Measurements from ENCODE around the gene ZNF343. TPM values are rescaled to one million over a fixed set of nuclear protein-coding genes. Genes with fewer than 3 reads are reported as not detected.

Gene ZNF343
- total RNA-seq, 1 experiment from 2014 or later: 12.0 TPM

GRCh38 chr20:2468581-2469407, 39.9 kb downstream of the ZNF343 start:
- RAD21 ChIA-PET (ENCODE audit: low non-redundant PET in 1 of 2, low total read pairs in 2 of 2, uncharacterized antibody in 2 of 2, unreplicated experiment in 2 of 2): no interaction called here
- CTCF ChIA-PET: interaction anchor here (2.0 kb wide), 1 partner anchor 12 kb away, joined by 4 read pairs; no protein-coding TSS in a partner anchor
- POLR2A ChIA-PET: interaction anchor here (1.3 kb wide), 1 partner anchor 13 kb away, joined by 4 read pairs; no protein-coding TSS in a partner anchor
- Histone ChIP-seq H3K9me2 (ENCODE audit: insufficient read depth) (no peaks in the 10 kb centered on the region), H3K36me3 (ENCODE audit: control insufficient read depth in 1 of 2, insufficient read depth in 2 of 2, low read length in 2 of 2) (peaks cover 47 to 58% of the 10 kb centered on the region in 2 experiments), H3K79me2 (ENCODE audit: insufficient read depth, low read length) (peaks cover 68% of the 10 kb centered on the region), H3K27me3 (ENCODE audit: insufficient read depth, low read length) (no peaks in the 10 kb centered on the region), H3K27ac (ENCODE audit: low read depth, low read length) (no peak overlapping the region), H3K9me3 (ENCODE audit: control insufficient read depth in 1 of 2, insufficient read depth in 1 of 2, low read depth in 1 of 2, low read length in 2 of 2) (no peaks in the 10 kb centered on the region), H3K4me2 (ENCODE audit: low read length) (peak overlapping the region; percentile 86), H3K9ac (ENCODE audit: low read length) (peak overlapping the region; percentile 100), H3K4me1 (ENCODE audit: control insufficient read depth in 1 of 2, insufficient read depth in 2 of 2, low read length in 2 of 2) (peaks cover 7 to 19% of the 10 kb centered on the region in 2 experiments; a peak in 3 of 4 replicates), H4K20me1 (ENCODE audit: insufficient read depth) (peaks cover 42% of the 10 kb centered on the region; the same call in 1 of the 2 replicates), H2AFZ (ENCODE audit: low read depth, low read length, poor library complexity, severe bottlenecking) (no peak overlapping the region), H3K4me3 (replicated peaks in 1 of 2; ENCODE audit: low read depth in 1 of 2, low read length in 2 of 2) (peak overlapping the region; percentile 64 to 98)
- TF ChIP-seq ATF3 (IDR thresholded peaks at IDR 0.05) (no peak), CTCF (IDR thresholded peaks at IDR 0.05 in 2 of 3, conservative IDR thresholded peaks at IDR 0.05 in 1 of 3; ENCODE audit: borderline replicate concordance in 1 of 3, insufficient read depth in 1 of 3, low read depth in 2 of 3, low read length in 2 of 3) (no peak), SIN3A (IDR thresholded peaks at IDR 0.05; ENCODE audit: low read depth) (no peak), EZH2phosphoT487 (IDR thresholded peaks at IDR 0.05; ENCODE audit: borderline replicate concordance) (no peak)
- no peak for ATAC-seq
- no TSS peak for BruUV-seq (replicated peaks)
- intact Hi-C loops (cut with micrococcal nuclease): no loop called here
- no peak for DNase-seq (ENCODE audit: low read depth, low spot score)

- Histone ChIP-seq H3K9me2 (ENCODE audit: insufficient read depth) (no peaks in the 10 kb centered on the region), H4K20me1 (ENCODE audit: insufficient read depth) (peaks cover 48% of the 10 kb centered on the region; the same call in 1 of the 2 replicates), H3K4me2 (ENCODE audit: low read length) (no peak overlapping the region), H3K4me1 (ENCODE audit: control insufficient read depth in 1 of 2, insufficient read depth in 2 of 2, low read length in 2 of 2) (peaks cover 7 to 16% of the 10 kb centered on the region in 2 experiments; a peak in 3 of 4 replicates), H3K9me3 (ENCODE audit: control insufficient read depth in 1 of 2, insufficient read depth in 1 of 2, low read depth in 1 of 2, low read length in 2 of 2) (no peaks in the 10 kb centered on the region), H2AFZ (ENCODE audit: low read depth, low read length, poor library complexity, severe bottlenecking) (no peak overlapping the region), H3K9ac (ENCODE audit: low read length) (no peak overlapping the region), H3K27ac (ENCODE audit: low read depth, low read length) (no peak overlapping the region), H3K27me3 (ENCODE audit: insufficient read depth, low read length) (no peaks in the 10 kb centered on the region), H3K4me3 (replicated peaks in 1 of 2; ENCODE audit: low read depth in 1 of 2, low read length in 2 of 2) (no peak overlapping the region), H3K36me3 (ENCODE audit: control insufficient read depth in 1 of 2, insufficient read depth in 2 of 2, low read length in 2 of 2) (peaks cover 60 to 72% of the 10 kb centered on the region in 2 experiments), H3K79me2 (ENCODE audit: insufficient read depth, low read length) (peaks cover 80% of the 10 kb centered on the region)
- DNase-seq (ENCODE audit: low read depth, low spot score) (no peak), ATAC-seq (no peak)
- POLR2A ChIA-PET: interaction anchor here (1.2 to 1.3 kb wide), 2 partner anchors 11 to 185 kb away, joined by 3 to 4 read pairs; partner anchors contain the start of gene NOP56
- intact Hi-C loops (cut with micrococcal nuclease): no loop called here
- CTCF ChIA-PET: no interaction called here
- RAD21 ChIA-PET (ENCODE audit: low non-redundant PET in 1 of 2, low total read pairs in 2 of 2, uncharacterized antibody in 2 of 2, unreplicated experiment in 2 of 2): no interaction called here
- no TSS peak for BruUV-seq (replicated peaks)
- TF ChIP-seq SIN3A (IDR thresholded peaks at IDR 0.05; ENCODE audit: low read depth) (no peak), EGR1 (IDR thresholded peaks at IDR 0.05; ENCODE audit: low read depth) (no peak), REST (IDR thresholded peaks at IDR 0.05; ENCODE audit: low read depth) (no peak), CBX3 (IDR thresholded peaks at IDR 0.05; ENCODE audit: low read depth) (no peak), ZNF274 (IDR thresholded peaks at IDR 0.05; ENCODE audit: low read depth, low read length) (no peak), CTCF (IDR thresholded peaks at IDR 0.05 in 2 of 3, conservative IDR thresholded peaks at IDR 0.05 in 1 of 3; ENCODE audit: borderline replicate concordance in 1 of 3, insufficient read depth in 1 of 3, low read depth in 2 of 3, low read length in 2 of 3) (no peak)
These were observed 41.3 kb downstream of the ZNF343 start for GRCh38 chr20:2467412-2467811.
